Tibial artery (tissue), 4 donors: ENCODE results near the gene STRN.

ENCODE experiments used
- DNase-seq, 2 donors: peaks; one replicate each; pipeline ENCODE4 v3.0.0-alpha.2; 2019
- H3K27ac ChIP-seq, 2 donors: fragments of 200-600 bp; sonication (generic) in 1 of 2; 1 replicate in 1 of 2; 2 replicates in 1 of 2; pipeline ENCODE4 v1.5.1; 2018 to 2019; ENCODE audit warnings: mild to moderate bottlenecking in 1 of 2
- H3K27me3 ChIP-seq, 2 donors: fragments of 200-600 bp; sonication (generic) in 1 of 2; one replicate each; pipeline versions ENCODE4 v1.5.1 to v1.6.0; 2016 to 2019
- H3K36me3 ChIP-seq, 3 donors: fragments of 200-600 bp; sonication (generic) in 2 of 3; one replicate each; pipeline ENCODE4 v1.5.1; 2016 to 2019; ENCODE audit warnings: mild to moderate bottlenecking in 2 of 3
- H3K4me1 ChIP-seq, 4 donors: fragments of 200-600 bp; sonication (generic) in 2 of 4; 1 replicate in 3 of 4; 2 replicates in 1 of 4; pipeline ENCODE4 v1.5.1; 2016 to 2019
- H3K4me3 ChIP-seq, 2 donors: fragments of 200-600 bp; sonication (generic) in 1 of 2; 1 replicate in 1 of 2; 2 replicates in 1 of 2; pipeline ENCODE4 v1.5.1; 2018 to 2019; ENCODE audit warnings: mild to moderate bottlenecking in 2 of 2
- H3K9me3 ChIP-seq, 3 donors: fragments of 200-600 bp; sonication (generic) in 1 of 3; one replicate each; pipeline ENCODE4 v1.5.1; 2016 to 2019
- intact Hi-C: fragments of 100-400 bp; cut with DNase I; formaldehyde crosslinking; loops from one replicate; pipeline ENCODE4 v1.15.0; 2023; ENCODE audit warnings: low total_unique reads
- TF ChIP-seq, protein P1 (sequence below), 2 experiments: fragments of 200-600 bp in 1 of 2; fragments of 450-650 bp in 1 of 2; IDR thresholded peaks; one replicate each; pipeline ENCODE4 v1.5.1; 2017 to 2019; ENCODE audit warnings: antibody characterized with exemption in 2 of 2, mild to moderate bottlenecking in 1 of 2, moderate library complexity in 1 of 2

The STRN gene

GRCh38 chr2:36805635-36806224, 160.6 kb downstream of the STRN start:
- no peak for DNase-seq
- Histone ChIP-seq H3K4me3 (no peak overlapping the region), H3K9me3 (no peaks in the 10 kb centered on the region), H3K27ac (no peak overlapping the region), H3K36me3 (peaks cover 0 to 9% (median 0%) of the 10 kb centered on the region in 3 donors), H3K27me3 (no peaks in the 10 kb centered on the region), H3K4me1 (no peaks in the 10 kb centered on the region)
- TF ChIP-seq, protein P1, sequence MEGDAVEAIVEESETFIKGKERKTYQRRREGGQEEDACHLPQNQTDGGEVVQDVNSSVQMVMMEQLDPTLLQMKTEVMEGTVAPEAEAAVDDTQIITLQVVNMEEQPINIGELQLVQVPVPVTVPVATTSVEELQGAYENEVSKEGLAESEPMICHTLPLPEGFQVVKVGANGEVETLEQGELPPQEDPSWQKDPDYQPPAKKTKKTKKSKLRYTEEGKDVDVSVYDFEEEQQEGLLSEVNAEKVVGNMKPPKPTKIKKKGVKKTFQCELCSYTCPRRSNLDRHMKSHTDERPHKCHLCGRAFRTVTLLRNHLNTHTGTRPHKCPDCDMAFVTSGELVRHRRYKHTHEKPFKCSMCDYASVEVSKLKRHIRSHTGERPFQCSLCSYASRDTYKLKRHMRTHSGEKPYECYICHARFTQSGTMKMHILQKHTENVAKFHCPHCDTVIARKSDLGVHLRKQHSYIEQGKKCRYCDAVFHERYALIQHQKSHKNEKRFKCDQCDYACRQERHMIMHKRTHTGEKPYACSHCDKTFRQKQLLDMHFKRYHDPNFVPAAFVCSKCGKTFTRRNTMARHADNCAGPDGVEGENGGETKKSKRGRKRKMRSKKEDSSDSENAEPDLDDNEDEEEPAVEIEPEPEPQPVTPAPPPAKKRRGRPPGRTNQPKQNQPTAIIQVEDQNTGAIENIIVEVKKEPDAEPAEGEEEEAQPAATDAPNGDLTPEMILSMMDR (IDR thresholded peaks at IDR 0.05): no peak
- intact Hi-C loops: no loop called here

- H3K36me3 ChIP-seq: peaks cover 0 to 9% (median 0%) of the 10 kb centered on the region in 3 donors
- intact Hi-C loops: no loop called here
- no peak for DNase-seq
- peaks cover 0 to 6% of the 10 kb centered on the region in 2 donors for H3K27me3 ChIP-seq
- TF ChIP-seq, protein P1 (IDR thresholded peaks at IDR 0.05): no peak
- H3K9me3 ChIP-seq: no peaks in the 10 kb centered on the region
- no peaks in the 10 kb centered on the region for H3K4me1 ChIP-seq
- no peak overlapping the region for H3K27ac ChIP-seq
- no peak overlapping the region for H3K4me3 ChIP-seq
Observed at GRCh38 chr2:36802952-36803351, 163.4 kb downstream of the STRN start.

DNA sequence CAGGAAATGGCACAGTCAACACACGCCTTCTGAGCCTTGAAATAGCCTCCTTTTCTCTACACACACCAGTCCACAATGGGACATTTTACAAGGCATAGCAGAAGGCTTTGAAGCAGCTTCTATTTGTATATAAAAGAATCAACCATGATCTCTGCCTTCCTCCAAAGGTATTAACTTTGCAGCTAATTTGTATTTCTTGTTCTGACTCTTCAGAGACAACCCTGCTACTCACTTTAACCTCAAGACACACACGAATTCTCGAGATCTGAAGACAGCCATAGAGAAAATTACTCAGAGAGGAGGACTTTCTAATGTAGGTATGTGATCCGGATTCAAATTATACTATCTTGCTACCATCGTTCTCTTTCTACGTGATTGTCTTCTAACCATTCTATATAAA, 165.2 kb downstream of the STRN start:
- peaks cover 0 to 9% (median 0%) of the 10 kb centered on the region in 3 donors for H3K36me3 ChIP-seq
- peaks cover 0 to 6% of the 10 kb centered on the region in 2 donors for H3K27me3 ChIP-seq
- no peaks in the 10 kb centered on the region for H3K4me1 ChIP-seq
- H3K27ac ChIP-seq: no peak overlapping the region
- H3K4me3 ChIP-seq: no peak overlapping the region
- DNase-seq: no peak
- no peaks in the 10 kb centered on the region for H3K9me3 ChIP-seq
- TF ChIP-seq, protein P1 (IDR thresholded peaks at IDR 0.05): no peak
- intact Hi-C loops: no loop called here

GRCh38 chr2:36800381-36800780, 166.0 kb downstream of the STRN start:
- Histone ChIP-seq H3K9me3 (no peaks in the 10 kb centered on the region), H3K36me3 (peaks cover 0 to 9% (median 0%) of the 10 kb centered on the region in 3 donors), H3K27me3 (peaks cover 0 to 6% of the 10 kb centered on the region in 2 donors), H3K4me1 (no peaks in the 10 kb centered on the region), H3K27ac (no peak overlapping the region), H3K4me3 (no peak overlapping the region)
- DNase-seq: no peak
- intact Hi-C loops: no loop called here
- TF ChIP-seq, protein P1 (IDR thresholded peaks at IDR 0.05): no peak

DNA sequence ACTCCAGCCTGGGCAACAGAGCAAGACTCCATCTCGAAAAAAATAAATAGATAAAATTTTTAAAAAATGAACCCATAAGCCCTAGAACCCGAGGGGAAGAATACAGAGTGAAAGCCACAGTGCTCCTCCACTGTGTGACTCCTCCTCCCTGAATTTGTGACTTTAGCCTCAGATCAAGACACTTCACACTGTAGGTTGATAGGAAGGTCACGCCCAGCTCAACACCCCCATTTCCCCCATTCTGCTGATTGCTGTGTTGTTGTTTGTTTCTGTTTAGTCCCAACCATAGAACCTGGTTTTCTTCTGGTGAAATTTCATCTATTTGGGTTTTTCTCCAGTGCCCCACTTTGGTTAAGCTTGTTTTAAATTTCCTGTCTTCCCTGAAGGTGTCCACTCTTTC, 167.6 kb downstream of the STRN start:
- intact Hi-C loops: no loop called here
- no peak overlapping the region for H3K4me3 ChIP-seq
- H3K27ac ChIP-seq: no peak overlapping the region
- H3K9me3 ChIP-seq: no peaks in the 10 kb centered on the region
- TF ChIP-seq, protein P1 (IDR thresholded peaks at IDR 0.05): no peak
- peaks cover 0 to 9% (median 0%) of the 10 kb centered on the region in 3 donors for H3K36me3 ChIP-seq
- H3K4me1 ChIP-seq: no peaks in the 10 kb centered on the region
- peaks cover 0 to 6% of the 10 kb centered on the region in 2 donors for H3K27me3 ChIP-seq
- no peak for DNase-seq
